ENCODE data around the gene PAPLN.

PAPLN gene

GRCh38 chr14:73245480-73246325 lies 8.4 kb downstream of the PAPLN start:
- H3K4me3 ChIP-seq (ENCODE audit: low read depth, low read length), result peak overlapping the region; percentile 28
- no peak for TF ChIP-seq CTCF (IDR thresholded peaks at IDR 0.05; ENCODE audit: borderline replicate concordance, insufficient read depth, low read depth, low read length)

- peak overlapping the region; percentile 12 for H3K4me3 ChIP-seq (ENCODE audit: low read depth, low read length)
- no peak for TF ChIP-seq CTCF (IDR thresholded peaks at IDR 0.05; ENCODE audit: borderline replicate concordance, insufficient read depth, low read depth, low read length)
These were observed 9.3 kb downstream of the PAPLN start for GRCh38 chr14:73246387-73247150.

- no peak overlapping the region for H3K4me3 ChIP-seq (ENCODE audit: low read depth, low read length)
- TF ChIP-seq CTCF (IDR thresholded peaks at IDR 0.05; ENCODE audit: borderline replicate concordance, insufficient read depth, low read depth, low read length), result no peak
These were observed 11.0 kb downstream of the PAPLN start for GRCh38 chr14:73248108-73248868.

GRCh38 chr14:73249108-73249507 lies 11.8 kb downstream of the PAPLN start:
- H3K4me3 ChIP-seq (ENCODE audit: low read depth, low read length), result no peak overlapping the region
- TF ChIP-seq CTCF (IDR thresholded peaks at IDR 0.05; ENCODE audit: borderline replicate concordance, insufficient read depth, low read depth, low read length), result no peak

- no peak for TF ChIP-seq CTCF (IDR thresholded peaks at IDR 0.05; ENCODE audit: borderline replicate concordance, insufficient read depth, low read depth, low read length)
- H3K4me3 ChIP-seq (ENCODE audit: low read depth, low read length), result no peak overlapping the region
These were observed 12.4 kb downstream of the PAPLN start for GRCh38 chr14:73249564-73250316.

GRCh38 chr14:73250317-73250713 lies 13.0 kb downstream of the PAPLN start:
- no peak overlapping the region for H3K4me3 ChIP-seq (ENCODE audit: low read depth, low read length)
- no peak for TF ChIP-seq CTCF (IDR thresholded peaks at IDR 0.05; ENCODE audit: borderline replicate concordance, insufficient read depth, low read depth, low read length)

Measured in GM12875 (cell line).